Thymus (tissue), 11 donors: ENCODE results near the gene MBOAT1. TPM values are rescaled to one million over a fixed set of nuclear protein-coding genes. Genes with fewer than 3 reads are reported as not detected.

ENCODE experiments used
- DNase-seq, 9 donors: peaks; one replicate each; pipeline ENCODE4 v3.0.0-alpha.2; 2013; ENCODE audit warnings: low spot score in 9 of 9, low read depth in 6 of 9, missing footprints in 1 of 9
- H3K27ac ChIP-seq, 2 donors: one replicate each; pipeline ENCODE4 v1.5.1; 2013; ENCODE audit warnings: control low read depth in 1 of 2, low read depth in 1 of 2, low read length in 1 of 2, mild to moderate bottlenecking in 1 of 2, moderate library complexity in 1 of 2
- H3K27me3 ChIP-seq, 2 donors: one replicate each; pipeline ENCODE4 v1.5.1; 2013; ENCODE audit warnings: low read length in 1 of 2; ENCODE audit not compliant: control insufficient read depth in 2 of 2, insufficient read depth in 1 of 2
- H3K36me3 ChIP-seq, 2 donors: one replicate each; pipeline ENCODE4 v1.5.1; 2013; ENCODE audit warnings: low read length in 1 of 2, mild to moderate bottlenecking in 1 of 2, moderate library complexity in 1 of 2; ENCODE audit not compliant: control insufficient read depth in 2 of 2, insufficient read depth in 2 of 2
- H3K4me1 ChIP-seq, 2 donors: one replicate each; pipeline ENCODE4 v1.5.1; 2013; ENCODE audit warnings: low read length in 2 of 2; ENCODE audit not compliant: control insufficient read depth in 2 of 2, insufficient read depth in 2 of 2
- H3K4me3 ChIP-seq, 2 donors: one replicate each; pipeline ENCODE4 v1.5.1; 2013; ENCODE audit warnings: low read length in 2 of 2, control low read depth in 1 of 2, mild to moderate bottlenecking in 1 of 2
- H3K9me3 ChIP-seq, 2 donors: one replicate each; pipeline ENCODE4 v1.5.1; 2013; ENCODE audit warnings: low read length in 1 of 2, mild to moderate bottlenecking in 1 of 2; ENCODE audit not compliant: control insufficient read depth in 2 of 2, insufficient read depth in 1 of 2
- WGBS: extraction: QIAGEN DNeasy Blood & Tissue Kit; methylation state at CpG from one replicate; pipeline ENCODE4 v1.1.7; 2013; 5-methylcytosine and 5-hydroxymethylcytosine counted together
- polyA plus RNA-seq: library from polyadenylated mRNA; stranded (reverse); fragments of 200-250 nt; gene quantifications from one replicate; pipeline ENCODE4 v1.2.3, GENCODE V29; 2013
- total RNA-seq: library from RNA; stranded (reverse); fragments of 120-200 nt; gene quantifications from one replicate; pipeline ENCODE4 v1.2.4, GENCODE V29; 2013
- donor health status: healthy.

The MBOAT1 gene
- total and polyA plus RNA-seq, 2 donors: 2.3 to 4.7 TPM

DNA sequence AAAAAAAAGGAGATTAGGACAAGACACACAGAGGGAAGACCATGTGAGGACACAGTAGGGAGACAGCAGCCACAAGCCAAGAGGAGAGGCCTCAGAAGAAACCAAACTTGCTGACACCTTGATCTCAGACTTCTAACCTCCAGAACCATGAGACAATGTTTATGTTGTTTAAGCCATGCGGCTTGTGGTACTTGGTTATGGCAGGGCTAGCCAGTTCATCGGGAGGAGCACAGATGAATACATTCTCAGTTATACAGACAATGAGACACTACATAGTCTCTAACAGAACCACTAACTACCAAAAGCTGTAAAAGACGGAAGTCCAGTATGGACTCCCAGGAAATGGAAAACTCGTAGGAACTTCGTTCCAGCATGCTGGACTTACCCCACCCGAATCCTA, 116.8 kb downstream of the MBOAT1 start:
- H3K27ac ChIP-seq: no peak overlapping the region
- no peak for DNase-seq

DNA sequence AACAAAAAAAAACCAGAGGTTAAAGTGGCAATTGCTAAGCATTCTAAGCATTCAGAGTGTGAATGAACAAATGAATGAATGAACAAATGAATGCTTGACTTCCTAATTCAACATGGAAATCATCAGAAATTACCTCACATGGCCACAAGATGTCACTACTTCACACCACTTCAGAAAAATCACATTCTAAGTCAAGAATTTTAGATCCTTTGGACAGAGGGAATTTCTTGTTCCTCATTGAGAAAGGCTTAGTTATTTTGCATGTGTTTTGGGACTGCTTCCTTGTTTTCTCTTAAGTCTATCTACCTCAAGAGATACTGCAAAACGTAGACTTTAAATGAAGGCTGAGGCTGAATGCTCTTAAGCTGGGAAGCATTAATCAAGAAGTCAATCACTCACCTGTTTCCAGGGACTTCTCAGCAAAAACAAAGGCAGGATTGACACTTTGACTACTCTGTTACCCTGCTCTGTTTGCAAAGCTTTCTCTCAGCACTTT, 120.2 kb downstream of the MBOAT1 start:
- H3K4me3 ChIP-seq: no peak overlapping the region
- no peaks in the 10 kb centered on the region for H3K36me3 ChIP-seq
- peak in 7 of 9 donors; percentile 6 to 54 (median 26) for DNase-seq
- H3K9me3 ChIP-seq: no peaks in the 10 kb centered on the region
- H3K27ac ChIP-seq: no peak overlapping the region
- no peaks in the 10 kb centered on the region for H3K4me1 ChIP-seq
- H3K27me3 ChIP-seq: no peaks in the 10 kb centered on the region
- WGBS: 26% methylated on average over 1 of the region's 1 CpG

More for the DNA sequence above, 116.8 kb downstream of the MBOAT1 start:
- Histone ChIP-seq H3K4me1 (no peaks in the 10 kb centered on the region), H3K36me3 (no peaks in the 10 kb centered on the region), H3K9me3 (no peaks in the 10 kb centered on the region), H3K27me3 (no peaks in the 10 kb centered on the region), H3K4me3 (no peak overlapping the region)
- 96% methylated on average over 6 of the region's 6 CpGs for WGBS

DNA sequence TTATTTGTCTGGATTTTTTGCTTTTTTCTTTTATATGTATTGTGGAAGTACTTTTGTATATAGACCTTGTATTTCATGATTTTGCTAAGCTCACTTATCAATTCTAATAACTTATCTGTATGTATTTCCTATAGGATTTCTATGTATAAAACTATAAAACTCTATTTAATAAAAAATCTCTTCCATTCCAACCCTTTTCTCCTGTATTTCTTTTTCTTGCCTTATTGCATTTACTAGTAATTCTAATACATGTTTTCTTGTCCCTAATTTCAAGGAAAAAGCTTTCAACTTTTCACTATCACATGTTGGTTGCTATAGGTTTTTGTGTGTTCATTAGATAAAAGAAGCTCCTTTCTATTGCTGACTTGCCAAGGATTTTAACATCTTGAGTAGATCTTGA, 125.3 kb downstream of the MBOAT1 start:
- Histone ChIP-seq H3K9me3 (no peaks in the 10 kb centered on the region), H3K4me1 (no peaks in the 10 kb centered on the region), H3K27me3 (no peaks in the 10 kb centered on the region), H3K4me3 (no peak overlapping the region), H3K36me3 (no peaks in the 10 kb centered on the region), H3K27ac (no peak overlapping the region)
- no peak for DNase-seq

DNA sequence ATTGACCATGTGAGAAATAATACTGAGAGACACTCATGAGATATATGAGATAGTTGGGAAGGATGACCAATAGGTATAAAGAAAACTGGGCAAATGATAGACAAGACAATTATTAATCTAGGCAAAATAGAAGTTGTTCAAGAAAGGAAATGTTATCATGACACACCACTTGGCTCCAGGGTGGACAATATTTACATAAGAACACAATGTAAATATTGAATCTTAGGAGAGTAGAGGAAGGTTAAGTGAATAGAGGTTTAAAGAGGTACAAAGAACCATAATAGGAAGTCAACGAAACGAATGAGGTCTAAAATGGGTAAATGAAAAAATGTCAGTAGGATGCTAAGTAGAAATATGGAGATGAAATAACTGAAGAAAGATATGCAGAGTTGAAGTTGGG, 126.5 kb downstream of the MBOAT1 start:
- Histone ChIP-seq H3K4me3 (no peak overlapping the region), H3K27ac (no peak overlapping the region), H3K27me3 (no peaks in the 10 kb centered on the region), H3K9me3 (no peaks in the 10 kb centered on the region), H3K36me3 (no peaks in the 10 kb centered on the region), H3K4me1 (no peaks in the 10 kb centered on the region)
- no peak for DNase-seq
- WGBS: 97% methylated on average over 2 of the region's 2 CpGs

DNA sequence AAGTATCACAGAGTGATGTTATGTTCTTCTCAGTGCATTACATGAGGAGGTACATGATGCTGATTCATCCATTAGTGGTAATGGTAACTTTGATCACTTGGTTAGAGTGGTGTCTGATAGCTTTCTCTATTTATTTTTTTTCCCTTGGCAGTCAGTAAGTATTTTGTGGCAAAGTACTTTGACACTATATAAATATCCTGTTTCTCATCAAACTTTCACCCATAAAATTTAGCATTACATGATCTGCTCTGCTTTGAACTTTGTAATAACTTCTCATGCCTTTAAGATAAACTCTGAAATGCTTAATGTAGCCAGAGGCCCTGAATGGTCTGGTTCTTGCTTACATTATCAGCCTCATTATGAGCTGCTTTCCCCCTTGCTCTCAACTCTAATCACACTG, 127.9 kb downstream of the MBOAT1 start:
- Histone ChIP-seq H3K9me3 (no peaks in the 10 kb centered on the region), H3K36me3 (no peaks in the 10 kb centered on the region), H3K27me3 (no peaks in the 10 kb centered on the region), H3K4me3 (no peak overlapping the region), H3K27ac (no peak overlapping the region), H3K4me1 (no peaks in the 10 kb centered on the region)
- no peak for DNase-seq

DNA sequence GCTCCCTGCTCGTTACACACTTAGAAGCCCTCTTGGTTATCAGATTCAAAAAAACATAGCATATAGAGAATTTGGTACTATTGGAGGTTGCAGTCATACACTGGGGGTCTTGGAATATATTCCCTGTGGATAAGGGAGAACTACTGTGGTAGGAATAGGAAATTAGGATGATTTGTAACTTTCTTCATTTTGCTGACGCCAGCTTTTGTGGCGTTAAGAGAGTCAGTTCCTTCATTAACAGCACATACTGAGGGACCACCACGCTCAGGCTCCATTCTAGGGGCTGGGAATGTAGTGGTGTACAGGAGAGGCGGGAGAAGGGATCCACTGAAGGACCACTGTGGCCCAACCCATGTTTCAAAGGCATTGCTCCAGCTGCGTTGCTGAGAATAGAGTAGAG, 140.3 kb downstream of the MBOAT1 start:
- WGBS: 96% methylated on average over 6 of the region's 6 CpGs
- no peaks in the 10 kb centered on the region for H3K27me3 ChIP-seq
- H3K36me3 ChIP-seq: no peaks in the 10 kb centered on the region

DNA sequence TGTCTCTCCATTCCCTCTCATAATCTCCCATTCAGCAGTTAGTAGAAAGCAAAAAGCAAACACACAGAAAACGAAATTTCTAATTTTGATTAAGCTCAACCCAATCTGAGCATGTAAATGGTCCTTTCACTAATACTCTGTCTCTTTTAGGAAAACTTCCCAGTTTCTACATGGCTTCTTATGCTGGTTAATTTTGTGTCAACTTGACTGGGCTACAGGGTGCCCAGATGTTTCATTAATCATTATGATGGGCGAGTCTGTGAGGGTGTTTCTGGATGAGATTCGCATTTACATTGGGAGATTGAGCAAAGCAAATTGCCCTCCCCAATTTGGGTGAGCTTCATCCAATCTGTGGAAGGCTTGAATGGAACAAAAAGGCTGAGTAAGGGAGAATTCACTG, 142.2 kb downstream of the MBOAT1 start:
- no peak overlapping the region for H3K4me3 ChIP-seq
- WGBS: 90% methylated on average over 3 of the region's 3 CpGs
- no peaks in the 10 kb centered on the region for H3K36me3 ChIP-seq
- H3K27ac ChIP-seq: no peak overlapping the region
- no peaks in the 10 kb centered on the region for H3K4me1 ChIP-seq
- no peaks in the 10 kb centered on the region for H3K27me3 ChIP-seq
- peaks cover 1 to 4% of the 10 kb centered on the region in 2 donors for H3K9me3 ChIP-seq
- DNase-seq: no peak

More for the DNA sequence above, 140.3 kb downstream of the MBOAT1 start:
- no peak overlapping the region for H3K4me3 ChIP-seq
- H3K4me1 ChIP-seq: no peaks in the 10 kb centered on the region
- H3K27ac ChIP-seq: no peak overlapping the region
- H3K9me3 ChIP-seq: peaks cover 1 to 4% of the 10 kb centered on the region in 2 donors
- DNase-seq: no peak

DNA sequence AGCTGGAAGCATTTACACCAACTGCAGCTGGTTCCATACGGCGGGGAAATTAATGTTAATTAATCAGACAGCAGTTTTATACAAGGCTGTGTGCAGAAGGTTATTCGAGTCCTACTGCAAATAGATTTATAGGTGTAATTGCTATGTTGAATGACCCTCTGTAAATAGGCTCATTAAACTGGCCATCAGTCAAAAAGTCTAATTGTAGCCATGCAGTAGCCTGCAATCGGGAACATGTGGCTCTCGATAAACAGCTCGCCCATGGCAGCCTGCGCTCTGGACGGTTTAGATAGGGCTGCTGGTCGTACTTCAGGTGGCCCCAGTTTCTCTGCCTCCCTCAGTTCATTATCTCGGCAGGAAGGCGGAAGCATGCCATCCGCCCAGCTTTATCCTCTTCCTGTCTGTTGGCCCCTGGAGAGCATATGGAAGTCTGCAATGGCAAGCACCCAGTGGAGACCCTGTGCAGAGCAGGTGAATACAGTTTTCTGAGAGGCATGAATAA, 143.2 kb downstream of the MBOAT1 start:
- WGBS: 78% methylated on average over 12 of the region's 12 CpGs
- no peak for DNase-seq
- Histone ChIP-seq H3K27ac (no peak overlapping the region), H3K27me3 (no peaks in the 10 kb centered on the region), H3K9me3 (peaks cover 1 to 4% of the 10 kb centered on the region in 2 donors), H3K36me3 (no peaks in the 10 kb centered on the region), H3K4me3 (no peak overlapping the region), H3K4me1 (no peaks in the 10 kb centered on the region)

DNA sequence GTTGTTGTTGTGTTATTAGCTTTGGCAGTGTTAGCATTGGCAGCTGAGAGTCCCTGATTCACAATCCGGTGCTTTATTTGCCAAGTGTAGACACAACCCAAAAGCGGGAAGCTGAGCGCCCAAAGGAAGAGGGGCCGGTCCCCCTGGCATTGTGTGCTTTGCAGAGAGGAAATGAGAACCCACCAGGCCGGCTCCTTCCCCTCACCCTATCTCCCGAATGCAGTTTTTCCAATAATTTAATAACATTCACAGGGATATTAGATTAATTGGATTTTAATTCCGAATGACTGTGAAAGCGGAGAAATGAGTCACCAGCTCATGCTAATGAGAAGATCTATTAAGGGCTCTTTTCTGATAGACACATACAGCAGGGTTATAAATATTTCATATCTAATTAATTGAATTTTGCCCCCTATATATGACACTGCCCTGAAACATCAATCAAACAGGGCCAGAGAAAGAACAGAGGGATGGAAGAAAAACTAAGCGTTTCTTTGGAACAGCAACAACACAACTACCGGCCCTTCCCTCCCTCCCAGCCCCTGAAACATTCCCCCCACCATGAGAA, 143.8 kb downstream of the MBOAT1 start:
- Histone ChIP-seq H3K9me3 (peaks cover 1 to 4% of the 10 kb centered on the region in 2 donors), H3K4me1 (no peaks in the 10 kb centered on the region), H3K27me3 (no peaks in the 10 kb centered on the region), H3K4me3 (no peak overlapping the region), H3K27ac (no peak overlapping the region), H3K36me3 (no peaks in the 10 kb centered on the region)
- WGBS: 67% methylated on average over 10 of the region's 10 CpGs
- no peak for DNase-seq
